HCT116 (cell line): ENCODE data around the gene AGBL1. TPM values are rescaled to one million over a fixed set of nuclear protein-coding genes. Genes with fewer than 3 reads are reported as not detected.
"Not testable (repeated sequence)": the region's sequence is repeated elsewhere in the genome, so short reads cannot be mapped to it uniquely, and the experiment has no call there.

Experiments used
- ATAC-seq: fragments of 200-7000 bp; cut with Tn5 transposase; 2 replicates; pipeline ENCODE4 v1.9.1; 2020; ENCODE audit warnings: mild to moderate bottlenecking, moderate library complexity
- BruUV-seq: library from RNA; stranded (reverse); fragments of 400-500 nt; replicated peaks from 2 replicates; lab custom pipeline; 2021; lab: Mats Ljungman, UMichigan
- CTCF ChIA-PET: fragments of 300-600 bp; sonication (Branson Sonifier 250); formaldehyde crosslinking; loops from one replicate; lab custom pipeline; 2021; ENCODE audit warnings: antibody characterized with exemption; lab: Charles Lee
- POLR2A ChIA-PET: fragments of 300-600, 350-600 bp; sonication (Branson Sonifier 250); formaldehyde crosslinking; loops from one replicate; lab custom pipeline; 2021; ENCODE audit warnings: antibody characterized with exemption; lab: Charles Lee
- RAD21 ChIA-PET, 2 experiments: fragments of 300-600 bp; sonication (Branson Sonifier 250); formaldehyde crosslinking; loops; one replicate each; lab custom pipeline; 2023; ENCODE audit warnings: low total read pairs in 2 of 2; ENCODE audit not compliant: uncharacterized antibody in 2 of 2, unreplicated experiment in 2 of 2, low non-redundant PET in 1 of 2; lab: Charles Lee
- DNase-seq: peaks from one replicate; pipeline ENCODE4 v3.0.0-alpha.2; 2010; ENCODE audit warnings: low read depth, low spot score
- H2AFZ ChIP-seq: fragments of 200-600 bp; shearing (Covaris generic), sonication (generic); 2 replicates; pipeline ENCODE4 v1.6.1; 2017; ENCODE audit warnings: low read depth, mixed run types, mixed read lengths, antibody characterized with exemption, low read length; ENCODE audit not compliant: poor library complexity, severe bottlenecking
- H3K27ac ChIP-seq: 2 replicates; pipeline ENCODE4 v1.5.1; 2012; ENCODE audit warnings: low read depth, low read length
- H3K27me3 ChIP-seq: fragments of 200-600 bp; sonication (generic); 2 replicates; pipeline ENCODE4 v1.6.1; 2016; ENCODE audit warnings: mixed run types, low read length, mixed read lengths; ENCODE audit not compliant: insufficient read depth
- H3K36me3 ChIP-seq, 2 experiments: fragments of 200-500 bp in 1 of 2; fragments of 200-600 bp in 1 of 2; sonication (Bioruptor generic) in 1 of 2; sonication (generic) in 1 of 2; 2 replicates each; pipeline versions ENCODE4 v1.5.1 to v1.6.1; 2014 to 2016; ENCODE audit warnings: low read length in 2 of 2, inconsistent platforms in 1 of 2, mixed read lengths in 1 of 2, mixed run types in 1 of 2; ENCODE audit not compliant: insufficient read depth in 2 of 2, control insufficient read depth in 1 of 2
- H3K4me1 ChIP-seq, 2 experiments: fragments of 200-600 bp in 1 of 2; sonication (generic) in 1 of 2; 2 replicates each; pipeline versions ENCODE4 v1.5.1 to v1.6.1; 2012 to 2017; ENCODE audit warnings: low read length in 2 of 2, inconsistent platforms in 1 of 2, mild to moderate bottlenecking in 1 of 2, mixed read lengths in 1 of 2, mixed run types in 1 of 2, moderate library complexity in 1 of 2; ENCODE audit not compliant: insufficient read depth in 2 of 2, control insufficient read depth in 1 of 2
- H3K4me2 ChIP-seq: fragments of 200-600 bp; sonication (generic); 2 replicates; pipeline ENCODE4 v1.6.1; 2017; ENCODE audit warnings: mixed run types, low read length, mixed read lengths
- H3K4me3 ChIP-seq, 2 experiments: fragments of 200-600 bp in 1 of 2; sonication (generic) in 1 of 2; replicated peaks in 1 of 2; 2 replicates each; pipeline ENCODE4 v1.5.1; 2011 to 2016; ENCODE audit warnings: low read length in 2 of 2, control low read depth in 1 of 2, low read depth in 1 of 2, mild to moderate bottlenecking in 1 of 2, mixed read lengths in 1 of 2, mixed run types in 1 of 2
- H3K79me2 ChIP-seq: fragments of 200-600 bp; sonication (generic); 2 replicates; pipeline ENCODE4 v1.6.1; 2017; ENCODE audit warnings: mild to moderate bottlenecking, mixed run types, low read length, moderate library complexity, mixed read lengths; ENCODE audit not compliant: insufficient read depth
- H3K9ac ChIP-seq: fragments of 200-600 bp; sonication (generic); 2 replicates; pipeline ENCODE4 v1.6.1; 2016; ENCODE audit warnings: low read length, mixed read lengths
- H3K9me2 ChIP-seq: fragments of 200-600 bp; sonication (generic), shearing (Covaris generic); 2 replicates; pipeline ENCODE4 v1.6.1; 2017; ENCODE audit warnings: mixed run types, mild to moderate bottlenecking, moderate library complexity; ENCODE audit not compliant: insufficient read depth
- H3K9me3 ChIP-seq, 2 experiments: fragments of 200-500 bp in 1 of 2; fragments of 200-600 bp in 1 of 2; sonication (Bioruptor generic) in 1 of 2; sonication (generic) in 1 of 2; 2 replicates each; pipeline ENCODE4 v1.6.1; 2014 to 2017; ENCODE audit warnings: low read length in 2 of 2, mixed read lengths in 2 of 2, inconsistent platforms in 1 of 2, low read depth in 1 of 2, mild to moderate bottlenecking in 1 of 2, mixed run types in 1 of 2, moderate library complexity in 1 of 2; ENCODE audit not compliant: control insufficient read depth in 1 of 2, insufficient read depth in 1 of 2
- H4K20me1 ChIP-seq: fragments of 200-600 bp; sonication (generic), shearing (Covaris generic); 2 replicates; pipeline ENCODE4 v1.6.1; 2017; ENCODE audit warnings: mixed run types, mild to moderate bottlenecking, moderate library complexity; ENCODE audit not compliant: insufficient read depth
- CEBPB ChIP-seq: IDR thresholded peaks from 2 replicates; pipeline ENCODE4 v1.6.1; 2012; ENCODE audit warnings: low read depth
- EZH2phosphoT487 ChIP-seq: fragments of 200-600 bp; IDR thresholded peaks from 2 replicates; pipeline ENCODE4 v1.6.1; 2018; ENCODE audit warnings: antibody characterized with exemption, borderline replicate concordance
- MAX ChIP-seq: IDR thresholded peaks from 2 replicates; pipeline ENCODE4 v1.6.1; 2012
- POLR2A ChIP-seq: IDR thresholded peaks from 2 replicates; pipeline ENCODE4 v1.7.0; 2011; ENCODE audit warnings: borderline replicate concordance; ENCODE audit not compliant: insufficient read depth, insufficient read length; ENCODE audit errors: extremely low read depth
- POLR2AphosphoS5 ChIP-seq: IDR thresholded peaks from 2 replicates; pipeline ENCODE4 v1.6.1; 2011; ENCODE audit warnings: mild to moderate bottlenecking, low read depth, low read length, moderate library complexity
- RAD21 ChIP-seq: IDR thresholded peaks from 2 replicates; pipeline ENCODE4 v1.6.1; 2012; ENCODE audit warnings: low read depth, mild to moderate bottlenecking
- SIN3A ChIP-seq: IDR thresholded peaks from 2 replicates; pipeline ENCODE4 v1.6.1; 2012; ENCODE audit warnings: low read depth
- SRF ChIP-seq: IDR thresholded peaks from 2 replicates; pipeline ENCODE4 v1.6.1; 2012; ENCODE audit warnings: low read depth
- TCF7L2 ChIP-seq: IDR thresholded peaks from 2 replicates; pipeline ENCODE4 v1.7.0; 2011; ENCODE audit warnings: borderline replicate concordance, inconsistent platforms; ENCODE audit not compliant: insufficient read depth, insufficient read length; ENCODE audit errors: extremely low read depth
- ZBTB33 ChIP-seq: IDR thresholded peaks from 2 replicates; pipeline ENCODE4 v1.6.1; 2011; ENCODE audit warnings: mild to moderate bottlenecking, low read length, moderate library complexity; ENCODE audit not compliant: insufficient replicate concordance; ENCODE audit errors: extremely low read depth
- ZNF274 ChIP-seq: fragments of 200-500 bp; sonication (Bioruptor generic); IDR thresholded peaks from 2 replicates; pipeline ENCODE4 v1.6.1; 2014; ENCODE audit warnings: mild to moderate bottlenecking, low read depth, low read length, inconsistent platforms
- intact Hi-C: fragments of 100-400 bp; cut with micrococcal nuclease; formaldehyde crosslinking; loops from 2 replicates; pipeline ENCODE4 v1.10.0; 2022
- total RNA-seq: library from RNA; stranded (reverse); gene quantifications from one replicate; pipeline ENCODE4 v1.2.1, GENCODE V29; 2021; ENCODE audit not compliant: unreplicated experiment

AGBL1 gene
- total RNA-seq, 1 experiment from 2014 or later: not detected

GRCh38 chr15:87038404-87038803, 958.7 kb downstream of the AGBL1 start (continued):
- TF ChIP-seq SIN3A: no peak
- no peak for TF ChIP-seq SRF
- TF ChIP-seq ZNF274: no peak
- no peak for TF ChIP-seq RAD21

DNA sequence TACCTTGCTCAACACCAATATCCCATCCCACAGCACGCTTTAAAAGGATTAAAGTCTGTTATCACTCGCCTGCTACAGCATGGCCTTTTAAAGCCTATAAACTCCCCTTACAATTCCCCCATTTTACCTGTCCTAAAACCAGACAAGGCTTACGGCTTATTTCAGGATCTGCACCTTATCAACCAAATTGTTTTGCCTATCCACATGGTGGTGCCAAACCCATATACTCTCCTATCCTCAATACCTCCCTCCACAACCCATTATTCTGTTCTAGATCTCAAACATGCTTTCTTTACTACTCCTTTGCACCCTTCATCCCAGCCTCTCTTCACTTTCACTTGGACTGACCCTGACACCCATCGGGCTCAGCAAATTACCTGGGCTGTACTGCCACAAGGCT, 962.9 kb downstream of the AGBL1 start:
- H4K20me1 ChIP-seq, H3K9ac ChIP-seq, intact Hi-C loops, H3K4me1 ChIP-seq, POLR2A ChIA-PET, H3K27me3 ChIP-seq, H3K27ac ChIP-seq, H3K4me2 ChIP-seq, H3K4me3 ChIP-seq, ATAC-seq, RAD21 ChIA-PET, H3K79me2 ChIP-seq, H3K9me2 ChIP-seq, CTCF ChIA-PET, H3K36me3 ChIP-seq, DNase-seq, H2AFZ ChIP-seq, BruUV-seq: not testable (repeated sequence)
- peaks cover 8 to 12% of the 10 kb centered on the region in 2 experiments; a peak in 3 of 4 replicates for H3K9me3 ChIP-seq

DNA sequence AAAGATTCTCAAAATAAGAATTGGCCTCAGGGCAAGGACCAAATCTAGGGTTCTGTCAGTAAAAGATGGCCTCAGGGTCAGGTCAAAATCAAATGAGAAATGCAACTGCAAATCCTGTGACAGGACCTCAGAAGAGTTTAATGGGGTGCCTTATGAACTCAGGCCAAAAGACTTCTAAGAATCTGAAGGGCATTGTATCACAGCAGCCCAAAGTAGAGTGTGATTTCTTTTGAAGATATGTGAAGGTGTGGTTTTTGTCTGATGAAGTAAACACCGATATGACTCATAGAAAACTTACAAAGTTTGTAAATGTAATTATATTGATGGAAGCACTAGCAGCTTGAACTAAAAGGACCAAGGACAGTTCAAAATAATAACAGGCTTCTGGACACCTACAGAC, 966.1 kb downstream of the AGBL1 start:
- no peak for DNase-seq
- no TSS peak for BruUV-seq
- H2AFZ ChIP-seq: no peak overlapping the region
- H3K9ac ChIP-seq: no peak overlapping the region
- no peaks in the 10 kb centered on the region for H3K36me3 ChIP-seq
- H3K27me3 ChIP-seq: no peaks in the 10 kb centered on the region
- ATAC-seq: no peak
- no peak overlapping the region for H3K4me2 ChIP-seq
- peaks cover 8 to 24% of the 10 kb centered on the region in 2 experiments; a peak in 3 of 4 replicates for H3K9me3 ChIP-seq
- H3K4me1 ChIP-seq: no peaks in the 10 kb centered on the region
- no peak overlapping the region for H3K4me3 ChIP-seq
- H3K79me2 ChIP-seq: no peaks in the 10 kb centered on the region
- POLR2A ChIA-PET: no interaction called here
- CTCF ChIA-PET: no interaction called here
- RAD21 ChIA-PET: no interaction called here
- no peak overlapping the region for H3K27ac ChIP-seq
- no peaks in the 10 kb centered on the region for H4K20me1 ChIP-seq
- no peak for TF ChIP-seq POLR2AphosphoS5
- no peak for TF ChIP-seq CEBPB
- TF ChIP-seq ZNF274: no peak
- TF ChIP-seq RAD21: no peak
- no peak for TF ChIP-seq MAX
- TF ChIP-seq SRF: no peak
- TF ChIP-seq TCF7L2: no peak
- TF ChIP-seq POLR2A: no peak
- TF ChIP-seq EZH2phosphoT487: no peak
- TF ChIP-seq SIN3A: no peak
- no peak for TF ChIP-seq ZBTB33
- no peaks in the 10 kb centered on the region for H3K9me2 ChIP-seq
- intact Hi-C loops: no loop called here
